PC-3 (cell line): ENCODE measurements around the gene LRP1B.

Source experiments
- CTCF ChIP-seq: fragments of 300-600 bp; sonication (generic); conservative IDR thresholded peaks from 2 replicates; pipeline ENCODE4 v1.5.1; 2017; ENCODE audit warnings: antibody characterized with exemption, low read depth, mild to moderate bottlenecking, low read length
- EZH2 ChIP-seq: fragments of 300-600 bp; sonication (generic); IDR thresholded peaks from one replicate; pipeline ENCODE4 v1.6.1; 2017; ENCODE audit warnings: antibody characterized with exemption, mild to moderate bottlenecking, low read length; ENCODE audit not compliant: unreplicated experiment
- EZH2phosphoT487 ChIP-seq: fragments of 300-600 bp; sonication (generic); IDR thresholded peaks from 2 replicates; pipeline ENCODE4 v1.6.1; 2018; ENCODE audit warnings: mild to moderate bottlenecking, antibody characterized with exemption, low read length, borderline replicate concordance

GRCh38 chr2:140972724-140973123 is 1158.1 kb downstream of the LRP1B start:
- TF ChIP-seq EZH2 (no peak), CTCF (no peak), EZH2phosphoT487 (no peak)
